ENCODE results near the gene NMNAT2. TPM values are rescaled to one million over a fixed set of nuclear protein-coding genes. Genes with fewer than 3 reads are reported as not detected.

NMNAT2 gene
- total and polyA plus RNA-seq, 2 of the 8 experiments (the other 6 are each of a cell fraction or from before 2014, with no cell fraction given), result 6.5 to 20.9 TPM

- no peaks in the 10 kb centered on the region for H3K23me2 ChIP-seq (ENCODE audit: low read depth, low read length)
- POLR2A ChIA-PET (ENCODE audit: partially characterized antibody), result interaction anchor here (0.6 to 3.6 kb wide), 4 partner anchors 9 to 292 kb away, joined by 3 to 13 read pairs (median 3); partner anchors contain the start of gene NMNAT2
- H3K56ac ChIP-seq (replicated peaks; ENCODE audit: insufficient read length, low read depth, low read length), result no peak overlapping the region
- no peaks in the 10 kb centered on the region for H3K27me3 ChIP-seq (replicated peaks in 1 of 4; ENCODE audit: control insufficient read depth in 3 of 4, extremely low read depth in 1 of 4, insufficient read depth in 3 of 4, low read length in 3 of 4)
- no peak overlapping the region for H3K14ac ChIP-seq (ENCODE audit: insufficient read length)
- FAIRE-seq (no peak), DNase-seq (ENCODE audit: low read depth in 1 of 2, low spot score in 2 of 2) (peak in 1 of 2 experiments; percentile 66)
- H3K23ac ChIP-seq (ENCODE audit: insufficient read length), result no peak overlapping the region
- WGBS, 2 experiments (ENCODE audit: extremely low coverage in 1 of 2, insufficient coverage in 1 of 2, insufficient read length in 1 of 2, insufficient replicate concordance in 2 of 2, low coverage in 1 of 2, low lambda C conversion rate in 2 of 2, missing lambda C conversion rate in 1 of 2), result 32% methylated on average over 10 of the region's 10 CpGs; no CpG with 5 or more reads in 1 of the 2 experiments
- CTCF ChIA-PET (ENCODE audit: partially characterized antibody), result interaction anchor here (0.6 to 3.0 kb wide), 17 partner anchors 8 to 586 kb away, joined by 3 to 20 read pairs (median 4); no protein-coding TSS in a partner anchor
- no peak overlapping the region; the same call in 1 of the 2 replicates for H2BK15ac ChIP-seq (ENCODE audit: low read length)
- H3K4me2 ChIP-seq (ENCODE audit: insufficient read depth in 1 of 2, low read depth in 2 of 2, low read length in 2 of 2), result peak overlapping the region; percentile 36 to 50
- H4K5ac ChIP-seq (ENCODE audit: insufficient read length, low read depth, low read length), result peak overlapping the region; percentile 38
- H3K79me2 ChIP-seq (ENCODE audit: control insufficient read depth in 1 of 2, insufficient read depth in 2 of 2, low read length in 2 of 2), result no peaks in the 10 kb centered on the region
- H3K9me3 ChIP-seq (ENCODE audit: insufficient read depth in 2 of 2, low read depth in 1 of 2, low read length in 1 of 2), result no peaks in the 10 kb centered on the region
- H3K27ac ChIP-seq (ENCODE audit: low read depth, low read length), result no peak overlapping the region
- H3K79me1 ChIP-seq (ENCODE audit: low read depth, low read length), result no peaks in the 10 kb centered on the region
- H3K9ac ChIP-seq (replicated peaks in 1 of 4; ENCODE audit: extremely low read depth in 1 of 4, low read depth in 3 of 4, low read length in 3 of 4), result no peak overlapping the region
- H4K8ac ChIP-seq (ENCODE audit: extremely low read depth, insufficient read depth, low read length), result no peak overlapping the region
- H3K18ac ChIP-seq (ENCODE audit: extremely low read depth, low read length), result peak overlapping the region; percentile 42; the same call in 1 of the 2 replicates
- 0 out of 2 replicates have a peak overlapping the region, but pooled peaks have one; percentile 73 for H2BK20ac ChIP-seq (ENCODE audit: low read length)
- no peaks in the 10 kb centered on the region for H4K20me1 ChIP-seq (replicated peaks in 1 of 2; ENCODE audit: control insufficient read depth in 1 of 2, insufficient read depth in 2 of 2, low read length in 2 of 2)
- peak overlapping the region; percentile 64; the same call in 1 of the 2 replicates for H2BK12ac ChIP-seq (ENCODE audit: low read depth, low read length)
- H2AFZ ChIP-seq (ENCODE audit: low read length), result no peak overlapping the region
- H3K4me3 ChIP-seq (ENCODE audit: extremely low read depth in 1 of 4, insufficient read depth in 2 of 4, low read depth in 3 of 4, low read length in 4 of 4), result peak overlapping the region in 1 of 4 experiments; percentile 15; a peak in 1 of 8 replicates
- no peak overlapping the region for H2BK120ac ChIP-seq (replicated peaks; ENCODE audit: low read depth, low read length)
- peak overlapping the region; percentile 29 for H4K91ac ChIP-seq (replicated peaks; ENCODE audit: insufficient read length, low read length)
- no peak overlapping the region for H3K4ac ChIP-seq (replicated peaks; ENCODE audit: insufficient read length, low read depth, low read length)
- peaks cover 0 to 20% (median 16%) of the 10 kb centered on the region in 4 experiments; a peak in 6 of 7 replicates for H3K4me1 ChIP-seq (replicated peaks in 1 of 4; ENCODE audit: control insufficient read depth in 3 of 4, insufficient read depth in 4 of 4, low read length in 3 of 4)
- H2BK5ac ChIP-seq (ENCODE audit: low read depth, low read length), result peak overlapping the region; percentile 82
- no peaks in the 10 kb centered on the region for H3K36me3 ChIP-seq (ENCODE audit: control insufficient read depth in 2 of 4, insufficient read depth in 4 of 4, low read length in 3 of 4)
- H2AK5ac ChIP-seq (ENCODE audit: low read depth, low read length), result no peak overlapping the region
Measured at GRCh38 chr1:183331091-183331742, 87.0 kb downstream of the NMNAT2 start.
